Lower leg skin (tissue), 3 donors: ENCODE data around the gene SAT2.

Experiments used
- POLR2A ChIP-seq, 2 donors: fragments of 450-650 bp; IDR thresholded peaks; one replicate each; pipeline ENCODE4 v1.6.1; 2016 to 2017; ENCODE audit warnings: antibody characterized with exemption in 2 of 2, mild to moderate bottlenecking in 1 of 2, moderate library complexity in 1 of 2
- TF ChIP-seq, protein P1 (sequence below), 3 donors: fragments of 450-650 bp; IDR thresholded peaks; one replicate each; pipeline ENCODE4 v1.5.1; 2016; ENCODE audit warnings: antibody characterized with exemption in 3 of 3, mild to moderate bottlenecking in 3 of 3, moderate library complexity in 2 of 3

DNA sequence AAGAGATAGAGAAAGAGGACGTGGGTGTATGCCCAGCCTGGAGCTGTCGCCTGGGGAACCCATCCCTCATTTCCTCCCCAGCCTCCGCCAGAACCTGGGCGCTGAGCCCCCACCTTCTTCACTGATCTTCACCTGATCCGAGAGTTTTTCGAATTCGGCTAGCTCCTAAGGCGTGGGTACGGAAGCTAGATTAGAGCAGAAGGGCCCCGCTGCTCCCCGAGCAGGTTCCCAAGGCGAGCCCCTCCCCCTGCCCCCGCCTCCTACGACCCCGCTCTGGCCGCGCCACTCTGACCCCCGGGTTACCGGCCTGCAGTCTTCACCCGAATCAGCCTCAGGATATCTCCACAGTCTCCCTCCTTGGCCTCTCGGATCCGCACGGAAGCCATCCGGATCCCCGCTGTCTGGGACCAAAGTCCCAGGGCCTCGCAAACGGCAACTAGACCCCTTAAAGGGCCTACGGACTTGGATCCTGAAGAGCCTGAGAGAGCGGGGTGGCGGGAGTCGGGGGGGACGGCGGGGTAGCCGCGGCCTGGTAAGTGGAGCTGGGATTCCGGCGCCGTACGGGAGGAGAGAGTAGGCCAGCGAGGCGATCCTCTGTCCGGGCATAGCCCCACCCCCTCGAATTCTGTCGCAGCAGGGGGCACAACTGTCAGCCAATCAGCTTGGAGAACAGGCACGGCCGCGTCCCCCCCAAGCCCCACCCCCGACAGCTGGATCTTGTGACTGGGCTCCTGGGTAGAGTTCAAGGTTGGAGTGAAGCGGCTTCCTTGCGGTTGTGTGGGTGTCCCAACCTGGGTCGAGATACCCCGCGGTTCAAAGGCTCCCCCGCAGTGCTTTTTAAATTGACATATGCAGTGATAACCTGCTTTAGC, at the start of gene SAT2:
- TF ChIP-seq, protein P1, sequence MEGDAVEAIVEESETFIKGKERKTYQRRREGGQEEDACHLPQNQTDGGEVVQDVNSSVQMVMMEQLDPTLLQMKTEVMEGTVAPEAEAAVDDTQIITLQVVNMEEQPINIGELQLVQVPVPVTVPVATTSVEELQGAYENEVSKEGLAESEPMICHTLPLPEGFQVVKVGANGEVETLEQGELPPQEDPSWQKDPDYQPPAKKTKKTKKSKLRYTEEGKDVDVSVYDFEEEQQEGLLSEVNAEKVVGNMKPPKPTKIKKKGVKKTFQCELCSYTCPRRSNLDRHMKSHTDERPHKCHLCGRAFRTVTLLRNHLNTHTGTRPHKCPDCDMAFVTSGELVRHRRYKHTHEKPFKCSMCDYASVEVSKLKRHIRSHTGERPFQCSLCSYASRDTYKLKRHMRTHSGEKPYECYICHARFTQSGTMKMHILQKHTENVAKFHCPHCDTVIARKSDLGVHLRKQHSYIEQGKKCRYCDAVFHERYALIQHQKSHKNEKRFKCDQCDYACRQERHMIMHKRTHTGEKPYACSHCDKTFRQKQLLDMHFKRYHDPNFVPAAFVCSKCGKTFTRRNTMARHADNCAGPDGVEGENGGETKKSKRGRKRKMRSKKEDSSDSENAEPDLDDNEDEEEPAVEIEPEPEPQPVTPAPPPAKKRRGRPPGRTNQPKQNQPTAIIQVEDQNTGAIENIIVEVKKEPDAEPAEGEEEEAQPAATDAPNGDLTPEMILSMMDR (IDR thresholded peaks at IDR 0.05): no peak
- peak in 1 of 2 donors; percentile 43 for TF ChIP-seq POLR2A (IDR thresholded peaks at IDR 0.05)
